ENCODE results near the gene XXYLT1. TPM values are rescaled to one million over a fixed set of nuclear protein-coding genes. Genes with fewer than 3 reads are reported as not detected.

Gene XXYLT1
- total and polyA plus RNA-seq, 10 of the 15 experiments (the other 5 are each of a cell fraction or from before 2014, with no cell fraction given): 1.2 to 14.2 (median 9.3) TPM

DNA sequence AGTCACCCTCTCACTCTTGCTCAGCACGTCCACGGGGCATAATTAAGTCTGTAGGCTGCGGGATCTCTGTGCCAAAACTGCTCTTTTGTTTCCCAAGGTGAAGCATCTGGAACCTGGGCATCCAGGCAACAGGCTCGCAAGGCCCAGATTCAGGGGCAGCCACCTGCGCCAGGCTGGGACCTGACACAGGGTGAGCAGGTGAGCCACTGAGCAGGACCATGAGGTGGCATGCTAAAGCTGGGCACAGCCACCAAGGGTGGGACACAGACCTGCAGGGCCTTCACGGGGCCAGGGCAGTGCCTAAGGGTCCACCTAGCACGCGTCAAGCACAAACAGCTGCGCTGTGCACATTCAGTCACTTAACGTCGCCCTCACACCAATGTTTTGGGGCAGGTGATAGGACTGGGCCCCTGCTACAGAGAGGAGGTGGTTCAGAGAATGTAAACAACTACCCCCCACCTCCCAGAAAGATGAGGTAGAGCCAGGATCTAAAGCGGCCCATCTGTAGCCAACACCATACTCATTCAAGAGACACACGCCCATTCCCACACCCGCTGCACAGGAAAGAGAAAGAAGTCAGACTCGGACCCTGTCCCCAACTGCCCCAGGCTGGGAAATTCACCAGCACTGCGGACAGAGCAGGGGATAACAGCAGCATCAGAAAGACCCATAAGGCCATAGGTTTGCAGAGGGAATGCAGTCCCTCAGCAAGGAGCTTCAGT is 16.3 kb downstream of the XXYLT1 start:
- no peaks in the 10 kb centered on the region for H3K27me3 ChIP-seq (replicated peaks in 1 of 2; ENCODE audit: control insufficient read depth in 2 of 2, insufficient read depth in 2 of 2, low read length in 1 of 2)
- RAD21 ChIA-PET (ENCODE audit: unreplicated experiment): interaction anchor here (1.2 to 1.5 kb wide), 3 partner anchors 47 to 571 kb away, joined by 4 to 8 read pairs (median 5); no protein-coding TSS in a partner anchor
- POLR2A ChIA-PET: interaction anchor here (1.5 kb wide), 1 partner anchor 126 kb away, joined by 9 read pairs; no protein-coding TSS in a partner anchor
- CTCF ChIA-PET: interaction anchor here (1.1 to 5.2 kb wide), 2 partner anchors 148 to 571 kb away, joined by 3 to 35 read pairs; no protein-coding TSS in a partner anchor
- H3K9ac ChIP-seq (ENCODE audit: control insufficient read depth, insufficient read depth, low read length): no peak overlapping the region
- H2AFZ ChIP-seq (ENCODE audit: control insufficient read depth, low read depth, low read length): no peak overlapping the region
- ATAC-seq (no peak), DNase-seq (ENCODE audit: low read depth, low spot score) (no peak), FAIRE-seq (no peak)
- SMC1A ChIA-PET (ENCODE audit: uncharacterized antibody, unreplicated experiment): interaction anchor here (1.2 to 7.3 kb wide), 3 partner anchors 49 to 125 kb away, joined by 3 to 70 read pairs (median 10); no protein-coding TSS in a partner anchor
- 83% methylated on average over 16 of the region's 16 CpGs for WGBS (ENCODE audit: insufficient coverage, insufficient replicate concordance, low lambda C conversion rate, missing lambda C conversion rate)
- H4K20me1 ChIP-seq (ENCODE audit: control insufficient read depth, insufficient read depth): no peaks in the 10 kb centered on the region
- H3K9me3 ChIP-seq (replicated peaks; ENCODE audit: control insufficient read depth, insufficient read depth, low read length): no peaks in the 10 kb centered on the region
- peaks cover 13% of the 10 kb centered on the region for H3K79me2 ChIP-seq (ENCODE audit: control insufficient read depth, insufficient read depth, low read length)
- TF ChIP-seq MYC (IDR thresholded peaks at IDR 0.05; ENCODE audit: insufficient read depth, insufficient read length, insufficient replicate concordance, low read length, severe bottlenecking) (no peak), RUNX3 (IDR thresholded peaks at IDR 0.05; ENCODE audit: low read length) (no peak), PML (IDR thresholded peaks at IDR 0.05; ENCODE audit: low read length) (no peak), NR2C2 (IDR thresholded peaks at IDR 0.05; ENCODE audit: borderline replicate concordance, control insufficient read depth, insufficient read length, low read depth) (no peak), JUND (IDR thresholded peaks at IDR 0.05; ENCODE audit: low read depth, low read length) (no peak), TAF1 (IDR thresholded peaks at IDR 0.05; ENCODE audit: borderline replicate concordance, low read depth, low read length) (no peak), EP300 (IDR thresholded peaks at IDR 0.05; ENCODE audit: borderline replicate concordance in 1 of 2, control insufficient read depth in 1 of 2, low read depth in 2 of 2, low read length in 2 of 2) (no peak), ZNF24 (IDR thresholded peaks at IDR 0.05) (no peak), RFX5 (IDR thresholded peaks at IDR 0.05; ENCODE audit: low read depth, low read length) (no peak)
- TF ChIP-seq, protein P1, sequence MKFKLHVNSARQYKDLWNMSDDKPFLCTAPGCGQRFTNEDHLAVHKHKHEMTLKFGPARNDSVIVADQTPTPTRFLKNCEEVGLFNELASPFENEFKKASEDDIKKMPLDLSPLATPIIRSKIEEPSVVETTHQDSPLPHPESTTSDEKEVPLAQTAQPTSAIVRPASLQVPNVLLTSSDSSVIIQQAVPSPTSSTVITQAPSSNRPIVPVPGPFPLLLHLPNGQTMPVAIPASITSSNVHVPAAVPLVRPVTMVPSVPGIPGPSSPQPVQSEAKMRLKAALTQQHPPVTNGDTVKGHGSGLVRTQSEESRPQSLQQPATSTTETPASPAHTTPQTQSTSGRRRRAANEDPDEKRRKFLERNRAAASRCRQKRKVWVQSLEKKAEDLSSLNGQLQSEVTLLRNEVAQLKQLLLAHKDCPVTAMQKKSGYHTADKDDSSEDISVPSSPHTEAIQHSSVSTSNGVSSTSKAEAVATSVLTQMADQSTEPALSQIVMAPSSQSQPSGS (IDR thresholded peaks at IDR 0.05; ENCODE audit: low read length): no peak
- TF ChIP-seq, protein P2, sequence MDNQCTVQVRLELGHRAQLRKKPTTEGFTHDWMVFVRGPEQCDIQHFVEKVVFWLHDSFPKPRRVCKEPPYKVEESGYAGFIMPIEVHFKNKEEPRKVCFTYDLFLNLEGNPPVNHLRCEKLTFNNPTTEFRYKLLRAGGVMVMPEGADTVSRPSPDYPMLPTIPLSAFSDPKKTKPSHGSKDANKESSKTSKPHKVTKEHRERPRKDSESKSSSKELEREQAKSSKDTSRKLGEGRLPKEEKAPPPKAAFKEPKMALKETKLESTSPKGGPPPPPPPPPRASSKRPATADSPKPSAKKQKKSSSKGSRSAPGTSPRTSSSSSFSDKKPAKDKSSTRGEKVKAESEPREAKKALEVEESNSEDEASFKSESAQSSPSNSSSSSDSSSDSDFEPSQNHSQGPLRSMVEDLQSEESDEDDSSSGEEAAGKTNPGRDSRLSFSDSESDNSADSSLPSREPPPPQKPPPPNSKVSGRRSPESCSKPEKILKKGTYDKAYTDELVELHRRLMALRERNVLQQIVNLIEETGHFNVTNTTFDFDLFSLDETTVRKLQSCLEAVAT (IDR thresholded peaks at IDR 0.05): no peak
- TF ChIP-seq, protein P3, sequence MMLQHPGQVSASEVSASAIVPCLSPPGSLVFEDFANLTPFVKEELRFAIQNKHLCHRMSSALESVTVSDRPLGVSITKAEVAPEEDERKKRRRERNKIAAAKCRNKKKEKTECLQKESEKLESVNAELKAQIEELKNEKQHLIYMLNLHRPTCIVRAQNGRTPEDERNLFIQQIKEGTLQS (IDR thresholded peaks at IDR 0.05; ENCODE audit: borderline replicate concordance, extremely low read depth, low read depth, low read length): no peak
- TF ChIP-seq, protein P4, sequence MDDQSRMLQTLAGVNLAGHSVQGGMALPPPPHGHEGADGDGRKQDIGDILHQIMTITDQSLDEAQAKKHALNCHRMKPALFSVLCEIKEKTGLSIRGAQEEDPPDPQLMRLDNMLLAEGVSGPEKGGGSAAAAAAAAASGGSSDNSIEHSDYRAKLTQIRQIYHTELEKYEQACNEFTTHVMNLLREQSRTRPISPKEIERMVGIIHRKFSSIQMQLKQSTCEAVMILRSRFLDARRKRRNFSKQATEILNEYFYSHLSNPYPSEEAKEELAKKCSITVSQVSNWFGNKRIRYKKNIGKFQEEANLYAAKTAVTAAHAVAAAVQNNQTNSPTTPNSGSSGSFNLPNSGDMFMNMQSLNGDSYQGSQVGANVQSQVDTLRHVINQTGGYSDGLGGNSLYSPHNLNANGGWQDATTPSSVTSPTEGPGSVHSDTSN (IDR thresholded peaks at IDR 0.05; ENCODE audit: insufficient replicate concordance, low read depth, low read length): no peak
- in situ Hi-C loops (cut with MboI) (loop anchor here (5.0 to 10.0 kb wide), 3 partner anchors 107 to 920 kb away; no protein-coding TSS in a partner anchor), intact Hi-C loops (cut with micrococcal nuclease; ENCODE audit: unreplicated experiment) (no loop called here)
- H3K4me2 ChIP-seq (ENCODE audit: control insufficient read depth, insufficient read depth): no peak overlapping the region
- H3K27ac ChIP-seq (ENCODE audit: control insufficient read depth, insufficient read depth): no peak overlapping the region
- no TSS peak for BruUV-seq (replicated peaks)
- H3K4me3 ChIP-seq: no peak overlapping the region
- peaks cover 40% of the 10 kb centered on the region for H3K4me1 ChIP-seq (ENCODE audit: control insufficient read depth, insufficient read depth, low read length)
- H3K36me3 ChIP-seq (ENCODE audit: control insufficient read depth in 2 of 2, insufficient read depth in 2 of 2, low read length in 1 of 2): no peaks in the 10 kb centered on the region
